ENCODE measurements around the gene ATXN10.

Gene ATXN10

GRCh38 chr22:45777852-45778375 lies 106.3 kb downstream of the ATXN10 start:
- Histone ChIP-seq H3K9me3 (ENCODE audit: control insufficient read depth in 1 of 2, low read length in 2 of 2) (no peaks in the 10 kb centered on the region), H3K36me3 (ENCODE audit: control insufficient read depth in 1 of 2, insufficient read depth in 2 of 2, low read length in 2 of 2) (peaks cover 5% of the 10 kb centered on the region in 2 donors), H3K4me3 (ENCODE audit: low read depth in 1 of 2, low read length in 2 of 2) (no peak overlapping the region), H3K27ac (ENCODE audit: low read length) (no peak overlapping the region), H3K27me3 (ENCODE audit: low read depth, low read length) (no peaks in the 10 kb centered on the region), H3K4me1 (ENCODE audit: control insufficient read depth in 1 of 2, insufficient read depth in 2 of 2, low read length in 2 of 2) (no peaks in the 10 kb centered on the region)

GRCh38 chr22:45781459-45781858 lies 109.8 kb downstream of the ATXN10 start:
- Histone ChIP-seq H3K36me3 (ENCODE audit: control insufficient read depth in 1 of 2, insufficient read depth in 2 of 2, low read length in 2 of 2) (peaks cover 5% of the 10 kb centered on the region in 2 donors), H3K4me1 (ENCODE audit: control insufficient read depth in 1 of 2, insufficient read depth in 2 of 2, low read length in 2 of 2) (peaks cover 0 to 9% of the 10 kb centered on the region in 2 donors), H3K27ac (ENCODE audit: low read length) (no peak overlapping the region), H3K4me3 (ENCODE audit: low read depth in 1 of 2, low read length in 2 of 2) (no peak overlapping the region), H3K9me3 (ENCODE audit: control insufficient read depth in 1 of 2, low read length in 2 of 2) (no peaks in the 10 kb centered on the region), H3K27me3 (ENCODE audit: low read depth, low read length) (no peaks in the 10 kb centered on the region)

GRCh38 chr22:45781966-45782365 lies 110.3 kb downstream of the ATXN10 start:
- Histone ChIP-seq H3K36me3 (ENCODE audit: control insufficient read depth in 1 of 2, insufficient read depth in 2 of 2, low read length in 2 of 2) (peaks cover 5% of the 10 kb centered on the region in 2 donors), H3K27ac (ENCODE audit: low read length) (no peak overlapping the region), H3K4me3 (ENCODE audit: low read depth in 1 of 2, low read length in 2 of 2) (no peak overlapping the region), H3K27me3 (ENCODE audit: low read depth, low read length) (no peaks in the 10 kb centered on the region), H3K4me1 (ENCODE audit: control insufficient read depth in 1 of 2, insufficient read depth in 2 of 2, low read length in 2 of 2) (peaks cover 0 to 9% of the 10 kb centered on the region in 2 donors), H3K9me3 (ENCODE audit: control insufficient read depth in 1 of 2, low read length in 2 of 2) (no peaks in the 10 kb centered on the region)

GRCh38 chr22:45783021-45783420 lies 111.4 kb downstream of the ATXN10 start:
- H3K27ac ChIP-seq (ENCODE audit: low read length) = no peak overlapping the region
- no peaks in the 10 kb centered on the region for H3K27me3 ChIP-seq (ENCODE audit: low read depth, low read length)
- H3K4me3 ChIP-seq (ENCODE audit: low read depth in 1 of 2, low read length in 2 of 2) = no peak overlapping the region
- no peaks in the 10 kb centered on the region for H3K36me3 ChIP-seq (ENCODE audit: control insufficient read depth in 1 of 2, insufficient read depth in 2 of 2, low read length in 2 of 2)
- H3K4me1 ChIP-seq (ENCODE audit: control insufficient read depth in 1 of 2, insufficient read depth in 2 of 2, low read length in 2 of 2) = peaks cover 0 to 9% of the 10 kb centered on the region in 2 donors
- H3K9me3 ChIP-seq (ENCODE audit: control insufficient read depth in 1 of 2, low read length in 2 of 2) = no peaks in the 10 kb centered on the region

GRCh38 chr22:45783690-45784089 lies 112.1 kb downstream of the ATXN10 start:
- no peaks in the 10 kb centered on the region for H3K27me3 ChIP-seq (ENCODE audit: low read depth, low read length)
- no peak overlapping the region for H3K27ac ChIP-seq (ENCODE audit: low read length)
- H3K9me3 ChIP-seq (ENCODE audit: control insufficient read depth in 1 of 2, low read length in 2 of 2) = no peaks in the 10 kb centered on the region
- H3K36me3 ChIP-seq (ENCODE audit: control insufficient read depth in 1 of 2, insufficient read depth in 2 of 2, low read length in 2 of 2) = no peaks in the 10 kb centered on the region
- peaks cover 0 to 9% of the 10 kb centered on the region in 2 donors for H3K4me1 ChIP-seq (ENCODE audit: control insufficient read depth in 1 of 2, insufficient read depth in 2 of 2, low read length in 2 of 2)
- no peak overlapping the region for H3K4me3 ChIP-seq (ENCODE audit: low read depth in 1 of 2, low read length in 2 of 2)

GRCh38 chr22:45784357-45785277 lies 113.0 kb downstream of the ATXN10 start:
- H3K27ac ChIP-seq (ENCODE audit: low read length) = no peak overlapping the region
- no peaks in the 10 kb centered on the region for H3K27me3 ChIP-seq (ENCODE audit: low read depth, low read length)
- no peaks in the 10 kb centered on the region for H3K36me3 ChIP-seq (ENCODE audit: control insufficient read depth in 1 of 2, insufficient read depth in 2 of 2, low read length in 2 of 2)
- no peaks in the 10 kb centered on the region for H3K9me3 ChIP-seq (ENCODE audit: control insufficient read depth in 1 of 2, low read length in 2 of 2)
- peaks cover 0 to 9% of the 10 kb centered on the region in 2 donors for H3K4me1 ChIP-seq (ENCODE audit: control insufficient read depth in 1 of 2, insufficient read depth in 2 of 2, low read length in 2 of 2)
- no peak overlapping the region for H3K4me3 ChIP-seq (ENCODE audit: low read depth in 1 of 2, low read length in 2 of 2)

- Histone ChIP-seq H3K36me3 (ENCODE audit: control insufficient read depth in 1 of 2, insufficient read depth in 2 of 2, low read length in 2 of 2) (no peaks in the 10 kb centered on the region), H3K27me3 (ENCODE audit: low read depth, low read length) (no peaks in the 10 kb centered on the region), H3K4me3 (ENCODE audit: low read depth in 1 of 2, low read length in 2 of 2) (no peak overlapping the region), H3K4me1 (ENCODE audit: control insufficient read depth in 1 of 2, insufficient read depth in 2 of 2, low read length in 2 of 2) (peaks cover 0 to 9% of the 10 kb centered on the region in 2 donors), H3K9me3 (ENCODE audit: control insufficient read depth in 1 of 2, low read length in 2 of 2) (no peaks in the 10 kb centered on the region), H3K27ac (ENCODE audit: low read length) (no peak overlapping the region)
Measured at GRCh38 chr22:45785458-45785857, 113.8 kb downstream of the ATXN10 start.

- Histone ChIP-seq H3K27ac (ENCODE audit: low read length) (no peak overlapping the region), H3K4me3 (ENCODE audit: low read depth in 1 of 2, low read length in 2 of 2) (no peak overlapping the region), H3K4me1 (ENCODE audit: control insufficient read depth in 1 of 2, insufficient read depth in 2 of 2, low read length in 2 of 2) (peaks cover 0 to 9% of the 10 kb centered on the region in 2 donors), H3K36me3 (ENCODE audit: control insufficient read depth in 1 of 2, insufficient read depth in 2 of 2, low read length in 2 of 2) (no peaks in the 10 kb centered on the region), H3K27me3 (ENCODE audit: low read depth, low read length) (no peaks in the 10 kb centered on the region), H3K9me3 (ENCODE audit: control insufficient read depth in 1 of 2, low read length in 2 of 2) (no peaks in the 10 kb centered on the region)
Measured at GRCh38 chr22:45786726-45787125, 115.1 kb downstream of the ATXN10 start.

GRCh38 chr22:45787759-45788158 lies 116.1 kb downstream of the ATXN10 start:
- H3K4me3 ChIP-seq (ENCODE audit: low read depth in 1 of 2, low read length in 2 of 2) = no peak overlapping the region
- H3K36me3 ChIP-seq (ENCODE audit: control insufficient read depth in 1 of 2, insufficient read depth in 2 of 2, low read length in 2 of 2) = no peaks in the 10 kb centered on the region
- no peaks in the 10 kb centered on the region for H3K27me3 ChIP-seq (ENCODE audit: low read depth, low read length)
- H3K9me3 ChIP-seq (ENCODE audit: control insufficient read depth in 1 of 2, low read length in 2 of 2) = no peaks in the 10 kb centered on the region
- peaks cover 0 to 9% of the 10 kb centered on the region in 2 donors for H3K4me1 ChIP-seq (ENCODE audit: control insufficient read depth in 1 of 2, insufficient read depth in 2 of 2, low read length in 2 of 2)
- no peak overlapping the region for H3K27ac ChIP-seq (ENCODE audit: low read length)

- Histone ChIP-seq H3K27ac (ENCODE audit: low read length) (no peak overlapping the region), H3K4me1 (ENCODE audit: control insufficient read depth in 1 of 2, insufficient read depth in 2 of 2, low read length in 2 of 2) (peaks cover 0 to 9% of the 10 kb centered on the region in 2 donors), H3K27me3 (ENCODE audit: low read depth, low read length) (no peaks in the 10 kb centered on the region), H3K36me3 (ENCODE audit: control insufficient read depth in 1 of 2, insufficient read depth in 2 of 2, low read length in 2 of 2) (peaks cover 0 to 6% of the 10 kb centered on the region in 2 donors), H3K4me3 (ENCODE audit: low read depth in 1 of 2, low read length in 2 of 2) (no peak overlapping the region), H3K9me3 (ENCODE audit: control insufficient read depth in 1 of 2, low read length in 2 of 2) (no peaks in the 10 kb centered on the region)
Measured at GRCh38 chr22:45788522-45788921, 116.9 kb downstream of the ATXN10 start.

GRCh38 chr22:45790401-45790800 lies 118.8 kb downstream of the ATXN10 start:
- Histone ChIP-seq H3K4me1 (ENCODE audit: control insufficient read depth in 1 of 2, insufficient read depth in 2 of 2, low read length in 2 of 2) (no peaks in the 10 kb centered on the region), H3K27me3 (ENCODE audit: low read depth, low read length) (no peaks in the 10 kb centered on the region), H3K36me3 (ENCODE audit: control insufficient read depth in 1 of 2, insufficient read depth in 2 of 2, low read length in 2 of 2) (peaks cover 0 to 13% of the 10 kb centered on the region in 2 donors), H3K27ac (ENCODE audit: low read length) (no peak overlapping the region), H3K9me3 (ENCODE audit: control insufficient read depth in 1 of 2, low read length in 2 of 2) (peaks cover 0 to 2% of the 10 kb centered on the region in 2 donors), H3K4me3 (ENCODE audit: low read depth in 1 of 2, low read length in 2 of 2) (no peak overlapping the region)

Measured in muscle layer of duodenum (tissue), 2 donors.